ENCODE results near the gene SH3D21.

- TF ChIP-seq CTCF (IDR thresholded peaks at IDR 0.05; ENCODE audit: insufficient read depth, low read length, poor library complexity, severe bottlenecking): no peak
- TF ChIP-seq EZH2phosphoT487 (conservative IDR thresholded peaks at IDR 0.05; ENCODE audit: low read length): no peak
These were observed 33.0 kb downstream of the SH3D21 start for GRCh38 chr1:36339215-36339614.

All from SU-DHL-6 (cell line).